ENCODE data around the gene TMCC1.
A peak's percentile ranks its signal among the peaks of the same experiment; 100 is the strongest.

The TMCC1 gene

GRCh38 chr3:129606636-129607390 lies 286.7 kb downstream of the TMCC1 start, which contains the start of gene PLXND1:
Gene PLXND1, minus strand, starts transcription at chr3:129606676. Its CDS starts 37 bp downstream, at chr3:129606639.
- peak; percentile 42 to 53 for DNase-seq

GRCh38 chr3:129605922-129606635 lies 287.4 kb downstream of the TMCC1 start:
- DNase-seq, result peak in 1 of 2 experiments; percentile 47

GRCh38 chr3:129605203-129605921 lies 288.1 kb downstream of the TMCC1 start:
- DNase-seq, result peak; percentile 61 to 68

- no peak for DNase-seq
These were observed 288.7 kb downstream of the TMCC1 start for GRCh38 chr3:129604767-129605166.

- no peak for DNase-seq
These were observed 289.3 kb downstream of the TMCC1 start for GRCh38 chr3:129603991-129604749.

- no peak for DNase-seq
These were observed 290.0 kb downstream of the TMCC1 start for GRCh38 chr3:129603561-129603942.

GRCh38 chr3:129602730-129603560 lies 290.6 kb downstream of the TMCC1 start:
- DNase-seq, result no peak

GRCh38 chr3:129602309-129602708 lies 291.2 kb downstream of the TMCC1 start:
- DNase-seq, result no peak

GRCh38 chr3:129601713-129602112 lies 291.8 kb downstream of the TMCC1 start:
- no peak for DNase-seq

GRCh38 chr3:129600348-129600747 lies 293.2 kb downstream of the TMCC1 start:
- no peak for DNase-seq

GRCh38 chr3:129599607-129600006 lies 293.9 kb downstream of the TMCC1 start:
- DNase-seq, result no peak

GRCh38 chr3:129599073-129599472 lies 294.4 kb downstream of the TMCC1 start:
- no peak for DNase-seq

- no peak for DNase-seq
These were observed 295.0 kb downstream of the TMCC1 start for GRCh38 chr3:129598484-129598883.

GRCh38 chr3:129598000-129598381 lies 295.5 kb downstream of the TMCC1 start:
- DNase-seq, result no peak
